GM12864 (cell line): Measurements from ENCODE around the gene CCDC141.

ENCODE experiments used
- DNase-seq: peaks from one replicate; pipeline ENCODE4 v3.0.0-alpha.2; 2011; ENCODE audit warnings: low read depth
- H3K4me3 ChIP-seq: 2 replicates; pipeline ENCODE4 v1.5.1; 2011; ENCODE audit warnings: mild to moderate bottlenecking, low read depth, low read length, control low read depth
- TF ChIP-seq, protein P1 (sequence below): IDR thresholded peaks from 2 replicates; pipeline ENCODE4 v1.5.1; 2011; ENCODE audit warnings: low read depth, mild to moderate bottlenecking, moderate library complexity, low read length, control low read depth, inconsistent platforms; ENCODE audit errors: missing control alignments

The CCDC141 gene

DNA sequence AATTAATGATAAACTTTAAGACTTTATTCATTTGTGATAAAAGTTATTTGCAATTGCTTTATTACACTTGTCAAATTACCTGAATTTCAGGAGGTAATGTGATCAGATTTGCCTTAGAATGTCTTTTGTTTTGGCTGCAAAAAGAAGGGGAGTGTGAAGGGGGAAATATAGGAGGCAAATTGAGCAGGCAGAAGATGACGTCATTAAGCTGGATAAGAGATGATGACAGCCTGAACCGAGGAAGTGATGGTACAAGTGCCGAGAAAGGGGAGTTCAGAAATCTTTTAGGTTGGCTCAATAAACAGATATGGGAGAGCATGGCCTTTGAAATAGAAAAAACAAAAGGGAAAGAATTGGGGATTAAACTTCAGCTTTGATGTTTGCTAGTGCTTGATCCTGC, 169.7 kb downstream of the CCDC141 start:
- TF ChIP-seq, protein P1, sequence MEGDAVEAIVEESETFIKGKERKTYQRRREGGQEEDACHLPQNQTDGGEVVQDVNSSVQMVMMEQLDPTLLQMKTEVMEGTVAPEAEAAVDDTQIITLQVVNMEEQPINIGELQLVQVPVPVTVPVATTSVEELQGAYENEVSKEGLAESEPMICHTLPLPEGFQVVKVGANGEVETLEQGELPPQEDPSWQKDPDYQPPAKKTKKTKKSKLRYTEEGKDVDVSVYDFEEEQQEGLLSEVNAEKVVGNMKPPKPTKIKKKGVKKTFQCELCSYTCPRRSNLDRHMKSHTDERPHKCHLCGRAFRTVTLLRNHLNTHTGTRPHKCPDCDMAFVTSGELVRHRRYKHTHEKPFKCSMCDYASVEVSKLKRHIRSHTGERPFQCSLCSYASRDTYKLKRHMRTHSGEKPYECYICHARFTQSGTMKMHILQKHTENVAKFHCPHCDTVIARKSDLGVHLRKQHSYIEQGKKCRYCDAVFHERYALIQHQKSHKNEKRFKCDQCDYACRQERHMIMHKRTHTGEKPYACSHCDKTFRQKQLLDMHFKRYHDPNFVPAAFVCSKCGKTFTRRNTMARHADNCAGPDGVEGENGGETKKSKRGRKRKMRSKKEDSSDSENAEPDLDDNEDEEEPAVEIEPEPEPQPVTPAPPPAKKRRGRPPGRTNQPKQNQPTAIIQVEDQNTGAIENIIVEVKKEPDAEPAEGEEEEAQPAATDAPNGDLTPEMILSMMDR = no peak
- DNase-seq = no peak
- H3K4me3 ChIP-seq = no peak overlapping the region

GRCh38 chr2:178877874-178878273, 172.1 kb downstream of the CCDC141 start:
- no peak overlapping the region for H3K4me3 ChIP-seq
- DNase-seq = no peak
- TF ChIP-seq, protein P1 = no peak

DNA sequence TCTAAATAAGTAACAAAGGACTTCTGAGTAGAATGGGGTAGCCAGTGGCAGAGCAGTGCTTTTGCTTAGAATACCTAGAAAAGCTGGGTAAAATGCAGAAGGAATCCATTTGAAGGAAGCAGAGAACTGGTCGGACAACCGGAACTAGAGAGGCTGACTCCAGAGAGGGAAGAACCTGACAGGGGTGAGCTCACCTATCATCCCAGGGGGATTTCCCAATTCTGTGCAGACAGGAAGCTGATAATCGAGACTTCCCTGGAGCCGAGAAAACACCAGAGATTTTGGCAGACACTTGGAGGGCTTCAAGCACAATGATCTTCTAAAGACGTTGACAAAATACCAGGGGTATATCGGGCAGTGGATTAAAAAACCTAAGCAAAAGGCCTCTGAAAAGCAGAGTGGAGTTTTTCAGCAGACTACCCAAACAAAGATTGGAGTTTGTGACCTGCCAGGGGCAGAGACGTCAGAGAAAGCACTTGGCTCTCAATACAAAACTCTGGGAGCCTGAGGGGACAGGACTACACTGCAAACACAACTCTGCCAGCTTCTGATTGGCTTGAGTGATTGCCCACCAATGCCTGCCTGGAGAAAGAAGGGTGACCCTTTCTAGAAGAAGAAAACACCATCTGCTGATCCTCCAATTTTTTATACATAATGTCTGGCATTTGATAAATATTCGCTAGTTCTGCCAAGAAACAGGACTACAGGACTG, 175.3 kb downstream of the CCDC141 start:
- no peak overlapping the region for H3K4me3 ChIP-seq
- TF ChIP-seq, protein P1 = no peak
- DNase-seq = no peak

GRCh38 chr2:178873912-178874311, 176.0 kb downstream of the CCDC141 start:
- no peak for DNase-seq
- TF ChIP-seq, protein P1 = no peak
- no peak overlapping the region for H3K4me3 ChIP-seq

- DNase-seq = no peak
- TF ChIP-seq, protein P1 = no peak
- H3K4me3 ChIP-seq = no peak overlapping the region
Observed at GRCh38 chr2:178871536-178871935, 178.4 kb downstream of the CCDC141 start.

DNA sequence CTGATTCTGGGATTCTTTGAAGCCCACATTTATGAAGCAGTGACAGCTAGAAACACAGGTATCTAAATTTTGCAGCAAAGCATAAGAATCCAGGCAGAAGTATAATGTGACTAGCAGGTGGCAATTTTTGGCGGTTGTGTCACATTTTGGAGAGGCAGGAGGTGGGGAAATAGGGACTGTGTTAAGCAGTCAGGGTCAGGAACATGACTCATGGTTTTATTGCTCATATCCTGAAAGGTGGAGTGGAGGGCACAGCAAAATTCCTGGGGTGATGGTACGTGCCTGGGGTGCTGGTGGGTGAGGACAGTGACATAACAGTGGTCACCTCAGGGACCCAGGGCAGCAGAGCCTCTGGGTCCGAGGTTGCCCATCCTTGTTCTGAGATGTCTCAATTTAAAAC, 179.2 kb downstream of the CCDC141 start:
- TF ChIP-seq, protein P1 = no peak
- no peak for DNase-seq
- H3K4me3 ChIP-seq = no peak overlapping the region

DNA sequence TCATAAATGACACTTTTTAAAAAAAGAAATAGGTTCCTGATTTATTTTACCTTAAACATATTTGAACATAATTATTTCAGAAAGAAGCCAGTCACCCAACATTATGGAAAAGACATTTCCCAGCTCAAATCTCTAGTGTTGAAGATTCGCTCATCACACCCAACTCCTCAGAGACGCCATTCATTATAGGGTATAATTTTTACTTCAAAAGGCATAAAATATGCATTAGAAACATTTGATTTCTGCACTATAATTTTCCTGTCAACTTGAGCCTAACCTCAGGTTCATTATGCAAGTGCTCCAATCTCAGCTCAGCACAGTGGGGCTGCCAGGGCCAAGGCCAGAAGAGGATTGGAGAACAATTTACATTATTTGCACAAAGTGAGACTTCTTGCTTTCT, 183.9 kb downstream of the CCDC141 start:
- no peak overlapping the region for H3K4me3 ChIP-seq
- DNase-seq = no peak
- TF ChIP-seq, protein P1 = no peak
